GM19099 (cell line): ENCODE data around the gene SLC2A4.

Experiments
- POLR2A ChIP-seq: IDR thresholded peaks from 3 replicates; pipeline ENCODE4 v1.6.1; 2011; ENCODE audit warnings: low read depth; ENCODE audit not compliant: insufficient read length; ENCODE audit errors: extremely low read depth

The SLC2A4 gene

GRCh38 chr17:7241783-7242716 lies 39.5 kb upstream of the SLC2A4 start, which contains the start of gene GABARAP:
Gene GABARAP (minus strand): TSS chr17:7242449. CDS start chr17:7242330, 119 bp downstream.
- TF ChIP-seq POLR2A, result peak; percentile 37

DNA sequence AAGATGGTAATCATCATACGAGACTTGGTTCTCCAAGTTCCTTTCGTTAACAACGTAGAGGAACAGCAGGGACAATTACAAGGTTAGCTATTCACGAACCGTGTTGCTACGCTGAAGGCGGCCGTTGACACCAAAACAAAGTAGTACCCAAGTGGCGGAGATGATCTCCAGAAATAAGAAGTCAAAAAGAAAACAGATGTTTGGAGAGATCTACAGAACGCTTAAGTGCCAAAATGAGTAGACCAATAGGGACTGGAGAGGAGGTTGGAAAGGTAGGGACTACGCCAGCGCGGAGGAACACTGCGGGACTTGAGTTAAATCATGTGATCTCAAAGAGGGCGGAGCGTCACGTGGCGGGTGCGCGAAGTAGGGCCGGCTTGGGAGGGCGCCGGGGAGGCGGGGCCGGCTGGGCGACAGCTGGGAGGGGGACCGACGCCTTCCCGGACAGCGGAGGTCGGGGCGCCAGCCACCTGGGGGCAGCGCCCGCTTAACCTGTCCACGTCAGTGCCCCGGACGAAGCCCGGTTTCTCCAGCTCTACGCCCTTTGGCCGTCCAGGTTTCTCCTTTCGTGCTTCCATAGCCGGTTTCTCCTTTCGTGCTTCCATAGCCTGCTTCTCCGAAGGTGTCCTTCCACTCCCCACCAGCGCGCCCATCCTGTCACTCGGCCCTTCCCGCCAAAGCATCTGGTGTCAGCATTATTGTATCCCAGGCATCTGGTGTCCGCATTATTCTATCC lies 38.6 kb upstream of the SLC2A4 start:
- peak; percentile 40 for TF ChIP-seq POLR2A

DNA sequence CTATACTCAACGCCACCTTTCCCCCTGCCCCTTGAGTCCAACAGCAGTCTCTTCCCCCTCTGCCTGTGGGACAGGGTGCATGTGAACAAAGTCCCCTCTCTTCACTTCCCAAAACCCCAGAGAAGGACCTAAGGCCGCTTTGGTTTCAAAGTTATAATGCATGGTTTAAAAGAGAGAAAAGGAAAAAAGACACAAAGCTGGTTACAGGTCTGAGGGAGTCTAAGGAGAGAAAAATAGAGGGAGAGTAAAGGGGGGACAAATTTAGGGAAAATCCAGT lies 38.1 kb upstream of the SLC2A4 start:
- TF ChIP-seq POLR2A, result no peak

DNA sequence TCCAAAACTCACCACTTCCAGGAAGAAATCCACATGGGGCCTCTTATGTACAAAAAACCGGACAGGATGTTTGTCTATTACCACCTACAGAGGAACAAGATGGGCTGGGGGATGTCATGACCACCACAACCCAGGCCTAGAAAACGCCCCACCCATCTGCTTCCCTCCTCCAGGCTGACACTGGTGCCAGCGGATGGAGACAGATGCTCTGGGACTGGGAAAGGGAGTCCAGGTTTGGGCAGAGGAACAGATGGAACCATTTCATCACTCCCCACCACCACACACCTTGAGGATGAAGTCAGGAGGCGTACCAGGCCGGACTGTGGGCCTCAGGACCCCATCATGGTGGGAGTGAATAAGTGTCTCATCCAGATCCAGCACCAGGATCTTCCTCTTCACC lies 34.7 kb upstream of the SLC2A4 start:
- TF ChIP-seq POLR2A, result no peak

DNA sequence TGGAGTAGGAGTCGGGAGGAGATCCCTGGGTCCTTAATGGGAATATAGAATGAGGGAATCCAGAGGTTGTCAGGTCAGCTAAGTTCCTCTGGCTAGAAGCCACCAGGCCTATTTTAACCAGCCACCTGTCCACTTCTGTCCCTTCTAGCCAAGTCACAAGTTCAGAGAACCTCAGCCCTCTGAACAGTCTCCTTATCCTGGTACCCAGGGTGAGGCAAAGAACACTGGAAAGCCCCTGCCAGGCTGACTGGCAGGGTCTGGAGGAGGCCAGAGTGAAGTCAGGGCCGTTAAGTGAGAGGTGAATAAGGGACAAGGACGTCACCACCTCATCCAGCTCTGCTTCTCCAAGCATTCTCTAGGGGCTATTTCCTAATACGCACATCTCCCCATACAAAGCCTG lies 32.7 kb upstream of the SLC2A4 start:
- no peak for TF ChIP-seq POLR2A

- no peak for TF ChIP-seq POLR2A
Measured at GRCh38 chr17:7249214-7249613, 32.3 kb upstream of the SLC2A4 start.

- TF ChIP-seq POLR2A, result no peak
Measured at GRCh38 chr17:7249830-7250229, 31.7 kb upstream of the SLC2A4 start.

DNA sequence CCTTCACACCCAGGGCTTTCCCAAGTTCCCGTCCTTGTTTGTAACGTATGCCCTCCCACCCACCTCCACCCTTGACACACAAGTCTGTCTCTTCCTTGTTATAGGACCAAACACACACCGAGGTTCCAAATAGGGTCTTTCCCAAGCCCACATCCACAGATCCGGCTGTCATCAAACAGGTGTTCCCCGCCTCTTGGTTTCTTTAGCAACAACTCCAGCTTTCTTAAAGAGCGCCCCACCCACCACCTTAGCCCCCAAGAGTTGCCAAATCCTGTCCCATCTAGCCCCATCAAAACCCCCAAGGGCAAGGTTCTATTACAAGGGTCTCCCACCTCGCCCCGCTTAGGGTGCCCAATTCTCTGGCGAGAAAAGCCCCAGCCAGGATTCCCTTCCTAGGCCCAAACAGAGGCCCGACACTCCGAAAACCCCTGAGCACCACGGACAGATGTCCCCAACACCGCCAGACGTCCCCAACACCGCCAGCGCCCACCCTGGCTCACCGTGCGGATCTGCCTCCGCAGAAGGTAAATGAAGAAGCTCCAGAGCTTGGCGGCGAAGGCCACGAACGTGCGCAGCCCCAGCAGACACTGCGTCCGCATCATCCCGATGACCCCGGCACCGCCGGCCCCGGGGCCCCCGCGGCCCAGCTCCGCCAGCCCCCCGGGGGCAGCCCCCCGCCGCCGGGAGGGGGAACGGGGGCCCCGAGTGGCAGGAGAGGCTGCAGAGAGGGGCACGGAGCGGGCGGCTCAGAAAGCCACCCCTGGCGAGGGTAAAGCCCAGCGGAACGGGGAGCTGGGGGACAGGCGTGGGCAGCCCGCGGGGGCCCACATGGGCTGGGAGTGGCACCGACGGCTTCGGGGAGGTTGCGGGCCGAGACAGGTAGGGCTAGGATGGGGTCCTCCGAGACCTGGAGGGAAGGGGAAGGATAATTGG lies 30.6 kb upstream of the SLC2A4 start:
- TF ChIP-seq POLR2A, result no peak

DNA sequence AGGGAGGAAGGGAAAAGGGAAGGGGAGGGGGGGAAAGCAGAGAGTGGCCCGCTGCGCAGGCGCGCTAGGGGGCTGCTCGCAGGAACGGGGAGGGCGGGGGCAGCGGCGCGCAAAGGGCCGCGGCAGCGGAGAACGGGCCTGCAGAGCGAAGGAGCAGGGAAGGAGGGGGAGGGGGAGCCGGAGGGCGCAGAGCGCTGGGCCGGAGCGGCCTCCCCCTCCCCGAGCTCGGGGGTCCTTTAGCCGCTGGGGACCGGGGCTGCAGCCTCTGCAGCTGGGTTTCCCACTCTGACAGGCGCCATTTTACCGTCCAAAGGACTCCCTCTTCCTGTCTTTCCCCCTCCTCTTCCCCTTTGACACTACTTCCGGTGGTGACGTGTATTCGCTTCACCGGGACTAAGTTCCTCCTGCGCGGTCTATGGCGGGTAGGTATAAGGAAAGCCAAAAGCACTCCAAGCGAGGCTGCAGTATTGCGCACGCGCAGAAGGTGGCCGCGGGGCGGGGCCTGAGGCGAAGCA lies 29.8 kb upstream of the SLC2A4 start, which contains the start of gene CTDNEP1:
TSS of gene CTDNEP1 (minus strand) at position 74 of the 515 bp plus-strand sequence. CDS start 438 bp downstream, outside the sequence.
- peak; percentile 72 for TF ChIP-seq POLR2A

DNA sequence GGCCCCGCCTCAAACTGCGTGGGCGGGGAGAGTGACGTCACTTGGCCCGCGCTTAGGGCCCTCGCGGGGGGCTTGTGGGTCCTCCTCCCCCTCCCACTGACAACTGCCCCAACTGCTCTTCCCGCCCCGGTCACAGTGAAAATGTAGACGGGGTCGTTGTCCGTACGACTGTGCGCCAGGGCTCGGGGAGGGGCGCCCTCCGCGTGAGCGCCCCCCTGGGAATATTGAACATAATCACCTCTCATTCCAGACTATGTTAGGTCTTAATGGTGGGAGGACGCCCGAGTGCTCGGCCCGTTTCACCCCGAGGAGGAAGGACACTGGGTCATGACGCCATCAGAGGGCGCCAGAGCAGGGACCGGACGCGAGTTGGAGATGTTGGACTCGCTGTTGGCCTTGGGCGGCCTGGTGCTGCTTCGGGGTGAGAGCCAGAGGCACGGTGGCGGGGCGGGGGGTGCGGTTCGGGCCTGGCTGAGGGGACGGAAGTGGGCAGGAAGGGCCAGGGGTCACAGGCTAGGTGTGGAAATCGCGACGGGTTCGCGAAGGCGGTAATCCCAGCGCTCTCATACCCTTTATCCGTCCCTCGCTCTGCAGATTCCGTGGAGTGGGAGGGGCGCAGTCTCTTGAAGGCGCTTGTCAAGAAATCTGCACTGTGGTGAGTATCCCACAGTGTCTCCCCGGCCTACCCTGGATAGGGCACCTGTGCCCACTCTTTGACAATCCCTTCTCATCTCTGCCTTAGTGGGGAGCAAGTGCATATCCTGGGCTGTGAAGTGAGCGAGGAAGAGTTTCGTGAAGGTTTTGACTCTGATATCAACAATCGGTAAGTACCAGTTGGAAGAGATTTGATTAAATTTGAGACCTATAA lies 29.1 kb upstream of the SLC2A4 start, which contains the start of gene ELP5:
TSS of gene ELP5 (plus strand) at position 40 of the 868 bp plus-strand sequence. CDS start at position 376, 336 bp downstream.
- peak; percentile 89 for TF ChIP-seq POLR2A

GRCh38 chr17:7253082-7253481 lies 28.4 kb upstream of the SLC2A4 start:
- TF ChIP-seq POLR2A, result no peak

- no peak for TF ChIP-seq POLR2A
Measured at GRCh38 chr17:7254511-7254910, 27.0 kb upstream of the SLC2A4 start.

DNA sequence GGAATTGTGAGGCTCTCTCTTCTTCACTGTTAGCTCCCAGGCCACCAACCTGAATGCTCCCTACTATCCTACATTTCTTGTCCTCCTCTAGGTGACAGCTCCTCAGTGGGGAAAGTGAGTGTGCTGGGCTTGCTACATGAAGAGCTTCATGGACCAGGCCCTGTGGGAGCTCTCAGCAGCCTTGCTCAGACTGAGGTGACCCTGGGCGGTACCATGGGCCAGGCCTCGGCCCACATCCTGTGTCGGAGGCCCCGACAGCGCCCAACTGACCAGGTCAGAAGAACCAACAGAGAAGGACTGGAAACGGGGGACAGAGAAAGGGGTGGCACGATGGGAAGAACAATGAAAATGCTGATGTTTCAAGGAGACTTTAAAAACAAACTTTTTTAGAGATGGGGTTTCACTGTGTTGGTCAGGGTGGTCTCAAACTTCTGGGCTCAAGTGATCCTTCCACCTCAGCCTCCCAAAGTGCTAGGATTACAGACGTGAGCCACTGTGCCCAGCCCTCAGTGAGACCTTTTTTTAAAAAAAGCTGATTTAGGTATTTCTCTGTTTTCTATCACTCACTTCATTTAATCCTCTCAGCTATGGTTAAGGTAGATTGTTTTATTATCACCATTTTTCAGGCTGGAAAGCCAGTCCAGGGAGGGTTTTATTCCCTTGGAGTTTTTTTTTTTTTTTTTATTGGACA lies 24.6 kb upstream of the SLC2A4 start:
- TF ChIP-seq POLR2A, result no peak
